OCI-LY7 (cell line): Measurements from ENCODE around the gene MAPK8IP1. TPM values are rescaled to one million over a fixed set of nuclear protein-coding genes. Genes with fewer than 3 reads are reported as not detected.

ENCODE experiments used
- BruUV-seq: library from RNA; stranded (reverse); fragments of 400-500 nt; replicated peaks from 2 replicates; lab custom pipeline; 2021; lab: Mats Ljungman, UMichigan
- CTCF ChIA-PET: fragments of 300-600 bp; sonication (Branson Sonifier 250); formaldehyde crosslinking; loops from one replicate; lab custom pipeline; 2022; ENCODE audit warnings: antibody characterized with exemption; ENCODE audit not compliant: unreplicated experiment; lab: Charles Lee
- POLR2A ChIA-PET: fragments of 300-600 bp; sonication (Branson Sonifier 250); formaldehyde crosslinking; loops from one replicate; lab custom pipeline; 2022; ENCODE audit warnings: antibody characterized with exemption; lab: Charles Lee
- DNase-seq: peaks from one replicate; pipeline ENCODE4 v3.0.0-alpha.2; 2015; ENCODE audit warnings: low spot score
- H2AFZ ChIP-seq: fragments of 200-600 bp; sonication (generic), shearing (Covaris generic); 2 replicates; pipeline ENCODE4 v1.6.1; 2014; ENCODE audit warnings: mild to moderate bottlenecking, antibody characterized with exemption, low read length, moderate library complexity
- H3K27ac ChIP-seq: fragments of 200-600 bp; sonication (generic); 2 replicates; pipeline ENCODE4 v1.5.1; 2014; ENCODE audit warnings: mixed run types, low read depth, mild to moderate bottlenecking, moderate library complexity, low read length, inconsistent platforms; ENCODE audit not compliant: poor library complexity, severe bottlenecking
- H3K36me3 ChIP-seq: fragments of 200-600 bp; sonication (generic); 2 replicates; pipeline ENCODE4 v1.6.1; 2014; ENCODE audit warnings: mild to moderate bottlenecking, antibody characterized with exemption, low read length, moderate library complexity, mixed read lengths; ENCODE audit not compliant: insufficient read depth
- H3K4me1 ChIP-seq: fragments of 200-600 bp; sonication (generic); 2 replicates; pipeline ENCODE4 v1.5.1; 2014; ENCODE audit warnings: mild to moderate bottlenecking, low read length; ENCODE audit not compliant: insufficient read depth, poor library complexity, severe bottlenecking
- H3K4me2 ChIP-seq: fragments of 200-600 bp; sonication (generic); 2 replicates; pipeline ENCODE4 v1.6.1; 2014; ENCODE audit warnings: mild to moderate bottlenecking, low read length
- H3K4me3 ChIP-seq: fragments of 200-600 bp; sonication (generic); 2 replicates; pipeline ENCODE4 v1.5.1; 2014; ENCODE audit warnings: mild to moderate bottlenecking, low read depth, low read length; ENCODE audit not compliant: poor library complexity, severe bottlenecking
- H3K79me2 ChIP-seq: fragments of 200-600 bp; sonication (generic); 2 replicates; pipeline ENCODE4 v1.6.1; 2016; ENCODE audit warnings: low read depth, mild to moderate bottlenecking, low read length, moderate library complexity, mixed read lengths; ENCODE audit not compliant: insufficient read depth
- H3K9me2 ChIP-seq: fragments of 200-600 bp; sonication (generic); 2 replicates; pipeline ENCODE4 v1.6.1; 2016; ENCODE audit warnings: mild to moderate bottlenecking, low read length, mixed read lengths; ENCODE audit not compliant: insufficient read depth
- H3K9me3 ChIP-seq: fragments of 200-600 bp; sonication (generic); 2 replicates; pipeline ENCODE4 v1.6.1; 2014; ENCODE audit warnings: mild to moderate bottlenecking, mixed run types, low read length, mixed read lengths
- H4K20me1 ChIP-seq: fragments of 200-600 bp; sonication (generic); 2 replicates; pipeline ENCODE4 v1.6.1; 2014; ENCODE audit warnings: mild to moderate bottlenecking, antibody characterized with exemption, low read length, moderate library complexity, mixed read lengths; ENCODE audit not compliant: insufficient read depth
- CTCF ChIP-seq: fragments of 200-600 bp; sonication (generic); conservative IDR thresholded peaks from 2 replicates; pipeline ENCODE4 v1.5.1; 2014; ENCODE audit warnings: mild to moderate bottlenecking, antibody characterized with exemption, low read length, moderate library complexity, mixed read lengths
- EZH2phosphoT487 ChIP-seq: fragments of 200-600 bp; sonication (generic); IDR thresholded peaks from 2 replicates; pipeline ENCODE4 v1.6.1; 2018; ENCODE audit warnings: low read depth, borderline replicate concordance, mild to moderate bottlenecking, mixed run types, antibody characterized with exemption, low read length, moderate library complexity, mixed read lengths
- intact Hi-C: fragments of 100-400 bp; cut with micrococcal nuclease; formaldehyde crosslinking; loops from one replicate; pipeline ENCODE4 v1.10.0; 2022; ENCODE audit not compliant: unreplicated experiment
- total RNA-seq, 2 experiments: library from RNA; depleted of rRNA in 1 of 2; stranded (reverse); fragments of >200 nt in 1 of 2; shearing (Covaris generic) in 1 of 2; gene quantifications; 2 replicates each; pipeline ENCODE4 v1.2.3, GENCODE V29; 2014 to 2022

Gene MAPK8IP1
- total RNA-seq, 2 experiments from 2014 or later = 2.2 TPM

GRCh38 chr11:45924036-45924915 lies 38.8 kb downstream of the MAPK8IP1 start:
- H3K9me3 ChIP-seq = no peaks in the 10 kb centered on the region
- H3K79me2 ChIP-seq = no peaks in the 10 kb centered on the region
- DNase-seq = no peak
- no peak overlapping the region for H3K27ac ChIP-seq
- H4K20me1 ChIP-seq = no peaks in the 10 kb centered on the region
- POLR2A ChIA-PET = no interaction called here
- H3K9me2 ChIP-seq = no peaks in the 10 kb centered on the region
- CTCF ChIA-PET = no interaction called here
- no peak overlapping the region for H3K4me2 ChIP-seq
- H3K36me3 ChIP-seq = no peaks in the 10 kb centered on the region
- H3K4me3 ChIP-seq = no peak overlapping the region
- TF ChIP-seq CTCF = no peak
- TF ChIP-seq EZH2phosphoT487 = no peak
- no TSS peak for BruUV-seq
- H2AFZ ChIP-seq = no peak overlapping the region
- H3K4me1 ChIP-seq = peaks cover 45% of the 10 kb centered on the region
- intact Hi-C loops = no loop called here

- Histone ChIP-seq H3K36me3 (no peaks in the 10 kb centered on the region), H3K4me2 (no peak overlapping the region), H4K20me1 (no peaks in the 10 kb centered on the region), H3K9me2 (no peaks in the 10 kb centered on the region), H3K27ac (no peak overlapping the region), H2AFZ (no peak overlapping the region), H3K4me1 (peaks cover 45% of the 10 kb centered on the region), H3K4me3 (no peak overlapping the region), H3K9me3 (no peaks in the 10 kb centered on the region), H3K79me2 (no peaks in the 10 kb centered on the region)
- intact Hi-C loops = no loop called here
- no TSS peak for BruUV-seq
- TF ChIP-seq EZH2phosphoT487 = no peak
- no peak for TF ChIP-seq CTCF
- ChIA-PET POLR2A (interaction anchor here (1.3 kb wide), 1 partner anchor 11 kb away, joined by 3 read pairs; no protein-coding TSS in a partner anchor), CTCF (no interaction called here)
- DNase-seq = no peak
These were observed 39.5 kb downstream of the MAPK8IP1 start for GRCh38 chr11:45924927-45925326.

- intact Hi-C loops = no loop called here
- TF ChIP-seq EZH2phosphoT487 (no peak), CTCF (no peak)
- H3K9me3 ChIP-seq = no peaks in the 10 kb centered on the region
- ChIA-PET POLR2A (interaction anchor here (0.6 to 1.3 kb wide), 2 partner anchors 11 to 174 kb away, joined by 3 read pairs; no protein-coding TSS in a partner anchor), CTCF (no interaction called here)
- DNase-seq = no peak
- no peak overlapping the region for H3K4me2 ChIP-seq
- H3K79me2 ChIP-seq = no peaks in the 10 kb centered on the region
- no peak overlapping the region for H3K4me3 ChIP-seq
- H2AFZ ChIP-seq = no peak overlapping the region
- BruUV-seq = no TSS peak
- no peaks in the 10 kb centered on the region for H4K20me1 ChIP-seq
- peaks cover 48% of the 10 kb centered on the region for H3K4me1 ChIP-seq
- no peak overlapping the region for H3K27ac ChIP-seq
- no peaks in the 10 kb centered on the region for H3K9me2 ChIP-seq
- H3K36me3 ChIP-seq = no peaks in the 10 kb centered on the region
These were observed 40.1 kb downstream of the MAPK8IP1 start for GRCh38 chr11:45925550-45925949.
